GM12865 (cell line): Measurements from ENCODE around the gene KIF3B.
"Not testable (repeated sequence)": the region's sequence is repeated elsewhere in the genome, so short reads cannot be mapped to it uniquely, and the experiment has no call there.

Experiments
- DNase-seq: peaks from one replicate; pipeline ENCODE4 v3.0.0; 2010; ENCODE audit warnings: low read depth
- H3K4me3 ChIP-seq: 2 replicates; pipeline ENCODE4 v1.5.1; 2011; ENCODE audit warnings: mild to moderate bottlenecking, low read depth, low read length, control low read depth
- CTCF ChIP-seq: IDR thresholded peaks from 2 replicates; pipeline ENCODE4 v1.5.1; 2011; ENCODE audit warnings: low read length, control low read depth, low read depth, inconsistent platforms; ENCODE audit not compliant: insufficient read depth; ENCODE audit errors: missing control alignments

Gene KIF3B

GRCh38 chr20:32368925-32369324 is 91.5 kb downstream of the KIF3B start:
- H3K4me3 ChIP-seq = no peak overlapping the region
- no peak for DNase-seq
- TF ChIP-seq CTCF = no peak

GRCh38 chr20:32370897-32371296 is 93.4 kb downstream of the KIF3B start:
- no peak for DNase-seq
- no peak for TF ChIP-seq CTCF
- H3K4me3 ChIP-seq = no peak overlapping the region

- TF ChIP-seq CTCF = no peak
- no peak for DNase-seq
- H3K4me3 ChIP-seq = no peak overlapping the region
Observed at GRCh38 chr20:32378461-32378860, 101.0 kb downstream of the KIF3B start.

GRCh38 chr20:32380037-32380436 is 102.6 kb downstream of the KIF3B start:
- DNase-seq, H3K4me3 ChIP-seq: not testable (repeated sequence)

- no peak for TF ChIP-seq CTCF
- no peak for DNase-seq
- H3K4me3 ChIP-seq = no peak overlapping the region
Observed at GRCh38 chr20:32380745-32381144, 103.3 kb downstream of the KIF3B start.

- TF ChIP-seq CTCF = no peak
- H3K4me3 ChIP-seq = no peak overlapping the region
- no peak for DNase-seq
Observed at GRCh38 chr20:32382102-32382950, 104.9 kb downstream of the KIF3B start.

GRCh38 chr20:32383441-32383840 is 106.0 kb downstream of the KIF3B start:
- H3K4me3 ChIP-seq, DNase-seq: not testable (repeated sequence)
